HG03039 (cell line): ENCODE data around the gene PFKFB2.

ENCODE experiments used
- ATAC-seq: cut with Tn5 transposase; IDR thresholded peaks from one replicate; pipeline ENCODE4 v1.9.1; 2021; ENCODE audit warnings: mild to moderate bottlenecking, moderate library complexity; ENCODE audit not compliant: unreplicated experiment

PFKFB2 gene

DNA sequence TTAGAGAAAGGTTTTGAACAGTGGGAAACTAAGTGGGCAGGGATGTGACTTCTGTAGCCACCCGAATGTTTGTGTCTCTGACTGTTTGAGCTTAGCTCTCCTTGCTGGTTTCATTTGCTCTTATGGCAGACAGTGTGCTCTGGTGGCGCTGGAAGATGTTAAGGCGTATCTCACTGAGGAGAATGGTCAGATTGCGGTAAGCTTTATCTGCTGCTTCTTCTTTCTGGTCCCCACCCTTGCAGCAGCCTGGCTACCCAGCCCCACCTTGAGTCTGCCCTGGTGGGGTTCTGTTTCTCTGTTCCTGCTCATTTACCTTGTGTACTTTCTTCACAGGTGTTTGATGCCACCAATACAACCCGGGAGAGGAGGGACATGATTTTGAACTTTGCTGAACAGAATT is 9.9 kb downstream of the PFKFB2 start:
- ATAC-seq = no peak

DNA sequence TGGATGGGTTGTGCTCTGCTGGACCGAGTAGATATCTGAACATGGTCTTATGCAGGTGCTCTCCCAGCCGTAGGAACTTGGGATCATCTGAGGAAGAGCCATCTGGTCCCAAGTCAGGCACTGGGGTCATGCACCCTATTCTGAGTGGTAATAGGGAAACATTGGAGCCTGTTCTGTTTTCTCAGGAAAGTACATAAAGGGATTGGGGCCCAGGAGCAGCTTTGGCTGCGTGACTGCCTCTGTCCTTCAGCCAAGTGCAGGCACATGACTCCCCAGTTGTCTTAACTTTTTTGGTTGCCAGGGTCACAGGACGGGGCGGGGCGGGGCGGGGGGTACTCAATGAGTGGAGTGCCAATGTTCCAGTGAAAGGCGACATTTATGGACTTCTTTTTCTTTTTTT is 11.5 kb downstream of the PFKFB2 start:
- ATAC-seq = no peak

DNA sequence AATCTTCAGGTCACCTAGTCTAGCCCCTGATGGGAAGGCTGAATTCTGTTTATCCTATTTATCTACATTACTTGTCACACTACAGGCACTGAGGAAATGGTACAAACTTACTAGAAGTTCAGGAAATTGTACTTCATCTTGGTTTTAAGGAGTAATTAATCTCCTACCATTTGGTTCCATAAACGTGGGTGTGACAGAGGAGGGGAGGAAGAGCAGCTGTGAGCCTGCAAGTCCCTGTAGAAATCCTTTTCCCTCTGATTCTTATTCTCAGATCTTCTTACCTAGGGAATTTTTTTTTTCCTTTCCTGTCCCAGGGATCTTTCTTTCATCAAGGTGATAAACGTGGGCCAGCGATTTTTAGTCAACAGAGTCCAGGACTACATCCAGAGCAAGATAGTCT is 14.1 kb downstream of the PFKFB2 start:
- ATAC-seq = no peak

DNA sequence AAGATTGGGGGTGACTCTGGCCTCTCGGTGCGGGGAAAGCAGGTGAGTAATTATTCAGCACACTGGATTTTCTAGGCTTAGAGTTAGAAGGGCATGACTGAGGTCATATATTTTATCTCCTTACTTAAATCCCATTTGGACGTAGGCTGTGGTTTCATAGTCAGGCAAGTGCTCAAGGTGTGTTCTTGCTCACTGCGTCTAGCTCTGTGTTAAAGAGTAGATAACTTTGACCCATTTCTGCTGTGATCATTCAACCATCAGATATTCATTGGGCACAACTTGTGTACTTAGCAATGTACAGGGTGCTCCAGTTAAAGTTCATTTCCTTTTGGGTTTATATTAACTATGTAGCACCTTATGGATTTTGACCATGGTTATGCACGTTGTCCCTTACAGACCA is 14.6 kb downstream of the PFKFB2 start:
- no peak for ATAC-seq

DNA sequence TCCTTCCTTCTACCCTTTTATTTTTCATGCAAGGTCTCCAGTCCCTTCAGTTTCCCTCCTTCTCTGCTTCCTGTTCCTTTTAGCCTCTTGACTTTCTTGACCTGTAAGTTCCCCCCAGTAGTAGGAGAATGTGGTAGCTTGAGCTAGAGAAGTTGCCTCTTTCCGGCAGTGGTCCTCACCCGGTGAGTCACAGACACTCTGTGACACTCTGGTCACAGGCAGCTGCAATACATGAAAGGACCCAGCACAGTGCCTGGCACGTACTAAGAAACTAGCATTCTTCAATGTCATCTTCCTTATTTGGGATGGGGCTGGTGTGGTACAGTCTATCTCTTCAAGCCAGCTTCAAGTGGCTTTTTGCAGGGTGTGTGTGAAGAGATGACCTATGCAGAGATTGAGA is 16.0 kb downstream of the PFKFB2 start:
- no peak for ATAC-seq

DNA sequence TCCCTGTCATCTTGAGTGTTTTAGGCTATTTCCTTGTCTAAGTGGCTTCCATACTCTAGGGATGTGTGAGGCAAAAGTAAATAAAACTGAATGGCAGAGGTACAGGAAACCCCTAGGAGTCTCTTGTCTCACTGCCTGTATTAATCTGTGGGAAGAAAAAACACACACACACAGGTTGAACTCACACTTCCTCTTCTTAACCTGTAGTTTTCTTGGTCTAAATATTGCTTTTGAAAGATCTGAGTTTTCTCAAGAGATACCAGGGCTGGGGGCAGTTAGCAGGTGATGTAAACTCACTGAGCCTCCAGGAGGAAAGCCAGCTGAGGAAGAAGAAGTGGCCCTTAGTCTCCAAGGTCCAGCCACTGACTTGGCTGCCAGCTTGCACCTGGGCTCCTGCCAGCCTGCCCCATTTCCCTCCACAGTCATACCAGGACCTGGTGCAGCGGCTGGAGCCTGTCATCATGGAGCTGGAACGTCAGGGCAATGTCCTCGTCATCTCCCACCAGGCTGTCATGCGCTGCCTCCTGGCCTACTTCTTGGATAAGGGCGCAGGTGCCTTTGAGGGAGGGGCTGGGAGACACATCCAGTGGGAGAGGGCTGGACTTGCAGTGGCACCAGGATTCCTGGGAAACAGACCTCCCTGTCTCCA is 16.9 kb downstream of the PFKFB2 start:
- ATAC-seq = no peak

DNA sequence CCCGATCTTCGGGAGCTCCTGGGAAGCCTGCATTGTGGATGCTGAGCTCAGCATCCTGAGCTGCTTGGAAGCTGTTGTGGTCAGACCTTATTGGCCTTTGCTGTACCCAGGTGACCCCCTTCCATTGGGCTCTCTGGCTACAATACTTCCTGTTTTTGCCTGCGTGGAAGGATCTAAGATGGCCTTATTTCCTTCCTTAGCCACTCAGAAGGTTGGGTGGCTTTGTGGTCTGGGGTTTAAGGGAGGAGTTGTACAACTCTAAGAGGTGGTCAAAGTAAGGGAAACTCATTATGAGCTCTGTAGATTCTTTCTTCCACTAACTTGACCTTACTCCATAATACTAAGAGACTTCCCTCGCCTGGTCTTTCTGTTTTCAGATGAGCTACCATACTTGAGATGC is 17.7 kb downstream of the PFKFB2 start:
- ATAC-seq = no peak

DNA sequence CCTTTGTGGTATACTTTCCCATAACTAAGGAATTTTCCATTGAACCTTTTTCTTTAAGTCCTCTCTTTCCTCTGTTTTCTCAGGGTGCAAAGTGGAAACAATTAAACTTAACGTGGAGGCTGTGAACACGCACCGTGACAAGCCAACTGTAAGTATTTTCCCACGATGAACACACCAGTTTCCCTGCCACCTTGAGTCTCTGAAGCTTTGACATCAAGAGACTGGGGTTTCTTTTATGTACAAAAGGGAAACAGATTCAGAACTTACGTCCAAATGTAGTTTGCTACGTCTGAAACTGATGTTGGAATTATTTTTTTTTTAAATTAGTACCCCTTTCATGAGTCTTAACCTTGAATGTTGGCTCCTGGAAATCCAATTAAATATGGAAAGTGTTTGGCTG is 18.4 kb downstream of the PFKFB2 start:
- ATAC-seq = no peak

DNA sequence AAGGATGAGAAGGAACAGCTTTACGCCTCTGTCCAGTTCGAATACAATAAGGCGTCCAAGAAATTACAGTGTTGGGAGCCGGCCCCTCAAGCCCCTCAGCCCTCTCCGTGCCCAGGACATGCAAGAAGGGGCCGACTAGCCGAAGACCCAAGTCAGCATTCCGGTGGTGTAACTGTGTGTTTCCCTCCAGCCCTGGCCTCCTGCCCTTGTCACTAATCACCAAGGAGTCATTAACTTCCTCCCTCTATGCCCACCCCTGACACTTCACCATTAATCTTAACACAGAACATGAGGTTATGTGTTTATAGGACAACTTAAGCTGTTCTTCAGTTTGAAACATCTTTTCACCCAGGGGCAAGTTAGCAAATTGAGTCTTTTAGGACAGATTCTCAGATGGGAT is 19.2 kb downstream of the PFKFB2 start:
- no peak for ATAC-seq

DNA sequence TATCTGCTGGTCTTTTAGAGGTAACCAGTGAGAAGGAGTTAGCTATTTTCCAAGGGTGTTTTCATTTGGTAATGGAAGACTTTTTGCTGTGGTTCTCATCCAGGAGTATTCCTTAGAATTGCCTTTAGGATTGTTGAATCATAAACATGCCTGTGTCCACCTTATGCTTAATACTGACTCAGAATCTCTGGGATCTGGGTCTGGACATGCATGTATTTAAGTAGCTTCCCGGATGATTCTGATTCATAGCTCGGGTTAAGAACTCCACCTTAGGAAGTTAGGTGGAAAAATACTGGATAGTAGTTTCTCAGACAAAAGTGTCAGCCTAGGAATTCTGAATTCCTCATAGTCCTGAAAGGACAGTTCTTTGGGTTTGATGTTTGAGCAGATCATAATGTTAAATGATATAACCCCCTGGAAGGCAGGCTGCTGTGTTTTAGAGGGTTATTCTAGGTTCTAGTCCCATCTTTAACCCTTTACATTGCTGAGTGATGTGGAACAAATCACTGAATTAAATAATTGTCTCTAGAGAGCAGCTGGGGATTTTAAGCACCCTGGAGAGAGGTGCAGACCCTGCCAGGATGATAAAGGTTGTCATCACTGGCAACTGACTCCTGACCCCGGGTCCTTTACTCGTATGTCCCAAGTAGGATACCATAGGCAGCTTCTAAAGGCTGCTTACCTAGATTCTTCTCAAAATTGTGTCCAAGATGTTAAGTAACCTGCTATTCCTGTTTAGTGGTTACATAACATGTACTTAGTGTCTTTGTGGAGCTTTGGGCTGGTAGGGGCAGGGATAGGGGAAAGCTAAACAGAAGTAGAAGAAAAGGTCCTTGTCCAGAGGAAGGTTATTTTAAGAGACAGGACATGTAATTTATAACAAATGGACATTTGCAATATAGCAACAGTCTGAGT is 21.1 kb downstream of the PFKFB2 start:
- no peak for ATAC-seq

DNA sequence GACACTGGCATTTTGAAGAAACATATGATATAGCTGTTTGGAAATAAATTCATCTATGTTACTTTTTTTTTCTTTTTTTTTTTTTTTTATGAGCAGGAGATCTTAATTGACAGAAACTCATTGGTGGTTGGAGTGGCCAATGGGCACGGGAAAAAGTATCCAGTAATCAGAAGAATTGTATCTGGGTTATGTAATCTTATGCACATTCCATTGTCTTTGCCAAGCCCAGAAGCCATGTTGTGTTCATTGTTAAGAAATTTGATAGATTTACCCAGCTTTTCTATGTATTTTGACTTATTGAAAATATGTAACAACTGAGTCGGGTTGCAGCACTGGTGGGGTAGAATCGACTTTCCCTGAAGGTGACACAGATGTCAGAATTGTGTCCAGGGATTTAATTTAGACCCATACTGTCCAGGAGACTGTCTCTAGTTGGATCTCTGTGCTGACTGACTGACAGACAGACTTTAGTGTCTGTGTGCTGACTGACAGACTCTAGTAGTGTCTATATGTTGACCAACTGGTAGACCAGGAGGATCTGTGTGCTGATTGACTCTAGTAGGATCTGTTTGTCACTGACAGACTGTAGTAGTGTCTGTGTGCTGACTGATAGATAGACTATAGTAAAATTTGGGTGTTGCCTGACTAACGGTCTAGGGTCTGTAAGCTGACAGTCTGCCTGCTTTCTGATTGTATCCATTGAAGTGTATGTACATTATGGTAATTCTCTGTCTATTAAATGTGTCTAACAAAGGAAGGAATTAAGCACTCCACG is 23.3 kb downstream of the PFKFB2 start:
- no peak for ATAC-seq

DNA sequence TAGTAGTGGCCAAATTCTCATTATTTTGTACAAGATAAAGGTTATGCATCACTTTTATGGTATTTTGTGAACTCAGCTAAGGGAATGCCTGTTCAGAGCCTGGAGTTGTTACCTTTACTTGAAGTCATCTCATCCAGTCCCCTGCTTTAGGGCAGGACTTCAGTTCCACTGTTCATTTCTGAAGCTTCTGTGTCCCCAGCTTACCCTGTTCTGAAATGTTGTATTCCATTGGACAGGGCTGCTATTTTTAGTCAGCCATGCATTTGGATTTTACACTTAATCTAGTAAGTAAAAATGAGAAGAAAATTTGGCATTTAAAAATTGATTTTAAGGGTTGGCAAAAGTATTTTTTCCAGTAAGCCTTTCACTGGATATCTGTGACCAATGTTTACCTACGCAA is 23.9 kb downstream of the PFKFB2 start:
- ATAC-seq = no peak

DNA sequence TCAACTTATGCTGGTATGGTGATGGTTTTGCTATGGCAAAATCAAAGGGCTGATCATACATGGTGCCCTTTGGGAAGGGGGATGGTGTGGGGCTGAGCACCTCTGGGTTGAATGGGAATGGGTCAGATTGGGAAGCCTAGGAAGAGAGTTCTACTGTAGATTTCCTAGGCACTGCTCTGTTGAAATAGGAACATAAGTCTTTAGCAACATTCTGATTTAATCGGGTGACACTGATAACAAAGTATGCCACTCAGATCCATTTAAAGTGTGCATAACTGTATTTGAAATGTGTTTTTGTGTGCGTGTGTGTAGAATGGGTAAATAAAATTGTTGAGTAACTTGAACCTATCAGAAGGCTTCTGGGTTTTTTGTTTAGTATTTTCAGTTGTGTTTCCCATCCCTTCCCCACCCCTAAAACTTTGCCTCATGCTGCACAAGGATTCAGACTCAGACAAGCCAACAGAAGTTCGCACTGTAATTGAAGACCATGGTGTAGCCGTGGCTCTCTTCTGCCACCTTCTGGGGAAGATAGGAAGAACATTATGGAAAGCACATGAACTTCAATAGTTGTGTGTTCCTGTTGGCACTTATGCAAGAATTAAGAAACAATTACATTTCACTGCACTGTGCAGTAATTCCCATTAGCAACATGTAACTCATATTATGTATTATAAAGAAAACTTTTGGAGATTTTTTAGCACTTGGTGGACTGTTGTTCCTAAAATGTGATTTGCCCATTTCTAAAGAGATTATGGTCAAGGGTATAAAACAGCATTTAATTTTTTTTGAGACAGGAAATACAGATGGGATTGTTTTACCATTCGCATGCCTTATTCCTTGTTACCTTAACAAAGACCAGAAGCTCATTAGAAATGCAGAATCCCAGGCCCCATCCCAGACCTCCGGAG is 24.6 kb downstream of the PFKFB2 start:
- ATAC-seq = no peak

DNA sequence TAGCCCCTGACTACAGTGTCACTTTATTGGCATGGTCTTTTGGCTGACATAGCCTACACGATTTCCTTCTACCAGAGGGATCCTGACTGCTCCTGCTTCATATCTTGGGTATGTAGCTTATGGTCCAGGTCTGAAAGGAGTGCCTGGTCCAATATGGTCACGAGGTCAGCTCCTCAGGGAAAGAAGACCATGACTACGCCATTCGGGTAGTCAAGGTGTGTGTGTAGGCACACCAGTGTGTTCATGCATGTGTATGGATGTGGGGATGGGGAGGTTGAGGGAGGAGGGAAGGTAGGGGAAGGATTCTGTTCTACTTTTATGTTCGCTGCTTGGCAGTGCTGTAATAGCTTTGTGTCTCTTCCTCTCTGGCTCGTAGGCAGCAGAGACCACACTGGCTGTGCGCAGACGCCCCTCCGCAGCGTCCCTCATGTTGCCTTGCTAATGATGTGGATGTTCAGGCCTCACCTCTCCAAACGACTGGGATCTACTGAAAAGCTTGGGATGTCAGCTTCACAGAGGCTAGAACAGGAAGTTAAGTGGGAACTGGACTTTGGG is 25.6 kb downstream of the PFKFB2 start:
- no peak for ATAC-seq

DNA sequence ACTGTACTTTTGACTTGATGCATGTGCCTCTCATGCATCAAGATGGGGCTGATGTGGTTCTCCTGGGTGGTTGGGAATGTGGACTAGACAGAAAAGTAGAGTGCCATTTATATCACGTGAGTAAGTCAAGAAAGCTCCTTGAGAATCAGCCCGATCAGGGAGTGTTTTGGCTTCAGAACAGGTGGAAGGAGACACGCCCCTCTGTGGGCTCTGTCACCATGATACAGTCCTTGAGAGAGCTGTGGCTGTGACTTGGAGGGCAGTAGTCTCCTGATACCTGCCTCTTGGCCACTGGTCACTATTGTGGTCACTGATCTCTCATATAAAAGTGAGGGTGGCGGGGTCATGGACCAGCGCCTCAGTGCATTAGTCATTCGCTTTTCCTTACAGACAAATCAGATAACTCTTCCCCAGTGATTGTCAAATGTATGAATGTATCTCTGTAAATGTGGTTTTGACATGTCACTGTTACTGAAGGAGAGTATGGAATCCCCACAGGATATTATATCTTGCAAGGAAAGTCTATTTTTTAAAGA is 26.7 kb downstream of the PFKFB2 start:
- ATAC-seq = no peak

DNA sequence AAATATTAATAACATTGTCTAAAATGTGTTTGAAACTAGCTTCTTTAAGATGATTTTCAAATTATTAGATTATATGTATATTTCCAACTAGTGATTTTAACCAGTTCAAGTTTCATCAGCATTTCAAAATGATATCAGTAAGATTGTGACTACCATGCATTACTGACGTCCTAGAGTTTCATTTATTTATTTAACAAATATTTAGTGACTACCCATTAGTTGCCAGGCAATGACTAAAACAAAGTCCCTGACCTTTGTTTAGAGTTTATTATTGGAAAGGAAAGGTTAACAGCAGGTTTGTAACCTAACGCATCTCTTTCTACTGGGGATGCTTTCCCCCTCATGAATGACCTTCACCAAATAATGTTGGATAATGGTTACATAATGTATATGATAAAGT is 28.0 kb downstream of the PFKFB2 start:
- ATAC-seq = no peak

DNA sequence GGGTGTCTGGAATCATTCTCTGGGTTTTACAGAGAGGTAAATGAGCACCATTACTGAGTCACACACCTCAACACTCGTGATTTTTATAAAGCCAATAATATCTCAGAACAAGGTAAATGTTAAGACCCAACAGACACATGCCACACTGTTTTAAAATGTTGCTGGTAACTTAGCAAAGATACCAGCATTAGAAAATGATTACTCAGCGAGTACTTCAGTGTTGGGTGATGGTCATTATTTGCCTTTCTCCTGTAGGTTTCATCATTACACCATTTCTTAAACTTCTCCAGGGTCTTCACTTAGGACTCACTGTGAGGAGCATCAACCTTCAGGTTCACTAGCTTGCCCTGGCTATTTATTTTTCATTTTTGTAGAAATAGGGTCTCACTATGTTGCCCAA is 28.7 kb downstream of the PFKFB2 start:
- no peak for ATAC-seq

DNA sequence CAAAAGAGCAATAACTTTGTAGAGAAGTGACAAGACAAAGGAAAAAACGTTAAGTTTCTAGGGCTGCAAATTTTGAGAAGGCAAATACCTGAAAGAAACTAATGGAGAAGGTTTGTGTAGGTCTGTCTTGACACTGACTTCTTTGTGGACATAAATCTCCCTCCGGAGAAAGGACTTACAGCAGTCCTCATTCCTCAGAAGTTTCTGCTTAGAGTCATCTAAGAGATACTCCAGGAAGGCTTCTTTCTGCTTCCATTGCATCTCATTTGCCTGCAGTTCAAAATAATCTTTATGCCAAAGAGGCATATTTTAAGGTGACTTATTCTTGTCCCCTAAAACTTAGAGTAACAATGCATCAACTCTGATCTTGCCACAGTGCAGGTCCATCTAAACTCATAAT is 31.2 kb downstream of the PFKFB2 start:
- ATAC-seq = no peak

DNA sequence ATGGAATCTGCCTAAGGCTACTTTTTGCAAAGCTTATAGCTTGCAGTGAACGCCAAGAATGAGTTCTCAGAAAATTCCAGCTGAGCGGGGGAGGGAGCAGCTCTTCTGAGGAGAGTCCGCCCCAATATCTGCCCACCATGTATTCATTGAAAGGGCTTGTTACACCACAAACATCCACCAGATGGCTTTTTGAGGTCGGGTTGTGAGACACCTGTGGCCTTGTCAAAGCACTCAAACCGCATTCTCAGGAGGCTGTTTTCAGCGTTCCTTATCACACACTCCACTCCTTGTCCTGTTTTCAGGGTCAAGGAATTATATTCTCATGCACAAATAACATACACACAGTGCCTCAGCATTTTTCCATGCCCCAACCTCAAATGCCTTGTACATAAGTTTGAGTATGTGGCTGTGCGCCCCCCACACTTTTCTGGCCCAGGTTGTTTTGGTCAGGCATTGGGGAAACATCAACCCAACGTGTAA is 31.7 kb downstream of the PFKFB2 start:
- no peak for ATAC-seq

DNA sequence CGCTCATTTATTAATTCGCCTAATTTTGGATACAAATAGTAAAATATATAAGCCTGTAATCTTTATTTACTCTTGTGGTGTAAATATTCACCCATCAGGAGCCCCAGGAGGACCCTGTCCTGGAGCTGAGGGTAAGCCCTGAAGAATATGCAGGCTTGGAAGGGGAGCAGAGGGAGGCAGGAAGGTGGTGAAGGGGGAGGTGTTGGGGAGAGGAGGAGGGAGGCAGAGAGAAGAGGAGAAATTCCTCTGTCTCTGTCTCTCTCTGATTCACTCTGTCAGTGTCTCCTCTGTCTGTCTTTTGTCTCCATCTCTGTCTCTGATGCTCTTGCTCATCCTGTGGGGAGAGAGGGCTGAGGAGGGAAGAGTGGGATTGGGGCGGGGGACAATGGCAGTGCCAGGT is 32.8 kb downstream of the PFKFB2 start:
- no peak for ATAC-seq
